GM04503 (cell line): ENCODE results near the gene ZC3H18.

Source experiments
- DNase-seq: peaks from one replicate; pipeline ENCODE4 v3.0.0-alpha.2; 2012; ENCODE audit warnings: low read depth

Gene ZC3H18

GRCh38 chr16:88681084-88681680, 111.0 kb downstream of the ZC3H18 start:
- DNase-seq, result no peak
